AG08396 (cell line): ENCODE measurements around the gene PSMC5.
"Not testable (repeated sequence)": the region's sequence is repeated elsewhere in the genome, so short reads cannot be mapped to it uniquely, and the experiment has no call there.

Experiments
- DNase-seq: peaks from one replicate; pipeline ENCODE4 v3.0.0; 2012; ENCODE audit warnings: low spot score, mixed read lengths

PSMC5 gene

GRCh38 chr17:63827002-63827800, at the start of gene PSMC5, which contains the start of gene FTSJ3:
Gene PSMC5 (plus strand): TSS chr17:63827431. CDS start chr17:63827491, 60 bp downstream.
Gene FTSJ3 (minus strand): TSS chr17:63827663. CDS start chr17:63826902, 761 bp downstream.
- peak; percentile 92 for DNase-seq

GRCh38 chr17:63780507-63780906, 46.7 kb upstream of the PSMC5 start:
- DNase-seq: peak; percentile 25

GRCh38 chr17:63780928-63781327, 46.3 kb upstream of the PSMC5 start:
- DNase-seq: no peak

- no peak for DNase-seq
Observed at GRCh38 chr17:63783522-63783921, 43.7 kb upstream of the PSMC5 start.

GRCh38 chr17:63785556-63785955, 41.7 kb upstream of the PSMC5 start:
- DNase-seq: peak; percentile 63

- DNase-seq: no peak
Observed at GRCh38 chr17:63786117-63786516, 41.1 kb upstream of the PSMC5 start.

- no peak for DNase-seq
Observed at GRCh38 chr17:63786971-63787711, 40.1 kb upstream of the PSMC5 start.

GRCh38 chr17:63790057-63790456, 37.2 kb upstream of the PSMC5 start:
- DNase-seq: no peak

- no peak for DNase-seq
Observed at GRCh38 chr17:63792055-63792729, 35.0 kb upstream of the PSMC5 start.

GRCh38 chr17:63796375-63796774, 30.9 kb upstream of the PSMC5 start:
- DNase-seq: not testable (repeated sequence)

- no peak for DNase-seq
Observed at GRCh38 chr17:63798572-63799106, 28.6 kb upstream of the PSMC5 start.

GRCh38 chr17:63800783-63801182, 26.4 kb upstream of the PSMC5 start:
- no peak for DNase-seq

- DNase-seq: no peak
Observed at GRCh38 chr17:63804328-63804727, 22.9 kb upstream of the PSMC5 start.

GRCh38 chr17:63805591-63805990, 21.6 kb upstream of the PSMC5 start:
- DNase-seq: no peak

GRCh38 chr17:63809970-63810369, 17.3 kb upstream of the PSMC5 start:
- no peak for DNase-seq

- no peak for DNase-seq
Observed at GRCh38 chr17:63816123-63816522, 11.1 kb upstream of the PSMC5 start.

- DNase-seq: peak; percentile 22
Observed at GRCh38 chr17:63816669-63817068, 10.6 kb upstream of the PSMC5 start.

- DNase-seq: no peak
Observed at GRCh38 chr17:63817736-63818385, 9.4 kb upstream of the PSMC5 start.

GRCh38 chr17:63819131-63819530, 8.1 kb upstream of the PSMC5 start:
- no peak for DNase-seq

- DNase-seq: no peak
Observed at GRCh38 chr17:63819585-63820537, 7.4 kb upstream of the PSMC5 start.
